Gastrocnemius medialis (tissue), 4 donors: ENCODE results near the gene HPN.

ENCODE experiments used
- POLR2A ChIP-seq, 2 donors: fragments of 450-650 bp; IDR thresholded peaks; one replicate each; pipeline ENCODE4 v1.6.1; 2017; ENCODE audit warnings: antibody characterized with exemption in 2 of 2, mild to moderate bottlenecking in 2 of 2, moderate library complexity in 2 of 2
- TF ChIP-seq, protein P1 (sequence below), 5 experiments: fragments of 450-650 bp in 3 of 5; fragments of 200-600 bp in 2 of 5; sonication (generic) in 2 of 5; IDR thresholded peaks in 4 of 5; conservative IDR thresholded peaks in 1 of 5; 1 replicate in 4 of 5; 2 replicates in 1 of 5; pipeline ENCODE4 v1.5.1; 2016 to 2019; ENCODE audit warnings: antibody characterized with exemption in 5 of 5, mild to moderate bottlenecking in 3 of 5, moderate library complexity in 3 of 5

GRCh38 chr19:35015270-35015953, 26.1 kb upstream of the HPN start:
- TF ChIP-seq, protein P1, sequence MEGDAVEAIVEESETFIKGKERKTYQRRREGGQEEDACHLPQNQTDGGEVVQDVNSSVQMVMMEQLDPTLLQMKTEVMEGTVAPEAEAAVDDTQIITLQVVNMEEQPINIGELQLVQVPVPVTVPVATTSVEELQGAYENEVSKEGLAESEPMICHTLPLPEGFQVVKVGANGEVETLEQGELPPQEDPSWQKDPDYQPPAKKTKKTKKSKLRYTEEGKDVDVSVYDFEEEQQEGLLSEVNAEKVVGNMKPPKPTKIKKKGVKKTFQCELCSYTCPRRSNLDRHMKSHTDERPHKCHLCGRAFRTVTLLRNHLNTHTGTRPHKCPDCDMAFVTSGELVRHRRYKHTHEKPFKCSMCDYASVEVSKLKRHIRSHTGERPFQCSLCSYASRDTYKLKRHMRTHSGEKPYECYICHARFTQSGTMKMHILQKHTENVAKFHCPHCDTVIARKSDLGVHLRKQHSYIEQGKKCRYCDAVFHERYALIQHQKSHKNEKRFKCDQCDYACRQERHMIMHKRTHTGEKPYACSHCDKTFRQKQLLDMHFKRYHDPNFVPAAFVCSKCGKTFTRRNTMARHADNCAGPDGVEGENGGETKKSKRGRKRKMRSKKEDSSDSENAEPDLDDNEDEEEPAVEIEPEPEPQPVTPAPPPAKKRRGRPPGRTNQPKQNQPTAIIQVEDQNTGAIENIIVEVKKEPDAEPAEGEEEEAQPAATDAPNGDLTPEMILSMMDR (IDR thresholded peaks at IDR 0.05 in 4 of 5, conservative IDR thresholded peaks at IDR 0.05 in 1 of 5): no peak
- TF ChIP-seq POLR2A (IDR thresholded peaks at IDR 0.05): no peak
